Measurements from ENCODE around the gene AUTS2. TPM values are rescaled to one million over a fixed set of nuclear protein-coding genes. Genes with fewer than 3 reads are reported as not detected.

The AUTS2 gene
- total and polyA plus RNA-seq, 11 donors, result 3.4 to 14.0 (median 7.3) TPM

DNA sequence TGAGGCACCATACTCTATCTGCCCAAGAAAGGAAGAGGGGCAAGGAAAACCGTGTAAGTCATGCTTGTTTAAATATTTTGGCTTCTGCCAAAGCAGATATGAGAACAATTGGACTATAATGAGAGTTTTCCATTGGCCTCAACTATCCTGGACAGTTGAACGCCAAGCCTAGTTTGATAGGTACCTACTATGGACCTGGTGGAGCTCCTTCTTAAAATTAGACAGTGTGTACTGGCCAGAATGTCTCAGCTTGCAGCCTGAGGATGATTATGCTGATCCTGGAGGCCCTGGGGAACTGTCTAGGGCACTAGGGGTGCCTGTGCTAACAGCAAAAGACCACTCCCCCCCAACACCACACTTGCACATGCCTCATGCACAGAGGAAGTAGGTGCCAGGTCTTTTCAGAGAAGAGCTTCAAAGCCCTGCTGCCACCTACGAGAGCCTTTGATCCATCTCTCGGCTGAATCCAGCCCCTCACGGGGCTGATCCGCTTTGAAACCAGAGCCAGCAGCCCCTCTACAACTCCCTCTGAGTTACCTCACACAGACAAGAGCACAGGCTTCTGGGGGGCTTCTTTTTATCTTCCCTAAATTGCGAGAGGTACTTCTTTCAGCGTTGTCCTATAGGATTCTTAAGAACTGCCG is 1059.8 kb downstream of the AUTS2 start:
- DNase-seq (no peak), ATAC-seq (no peak)
- WGBS, 4 donors, result 91 to 95% (median 93%) methylated on average over 9 of the region's 9 CpGs
- intact Hi-C loops (cut with DNase I), result loop anchor here in 1 of 10 donors (10.0 kb wide), 1 partner anchor 83 kb away; no protein-coding TSS in a partner anchor
- Histone ChIP-seq H3K4me3 (no peak overlapping the region), H3K36me3 (no peaks in the 10 kb centered on the region), H3K9me3 (no peaks in the 10 kb centered on the region), H3K4me1 (peaks cover 0 to 27% (median 9%) of the 10 kb centered on the region in 12 donors), H3K27me3 (no peaks in the 10 kb centered on the region), H3K27ac (no peak overlapping the region)
- TF ChIP-seq POLR2A (IDR thresholded peaks at IDR 0.05) (no peak), CTCF (IDR thresholded peaks at IDR 0.05) (no peak)

DNA sequence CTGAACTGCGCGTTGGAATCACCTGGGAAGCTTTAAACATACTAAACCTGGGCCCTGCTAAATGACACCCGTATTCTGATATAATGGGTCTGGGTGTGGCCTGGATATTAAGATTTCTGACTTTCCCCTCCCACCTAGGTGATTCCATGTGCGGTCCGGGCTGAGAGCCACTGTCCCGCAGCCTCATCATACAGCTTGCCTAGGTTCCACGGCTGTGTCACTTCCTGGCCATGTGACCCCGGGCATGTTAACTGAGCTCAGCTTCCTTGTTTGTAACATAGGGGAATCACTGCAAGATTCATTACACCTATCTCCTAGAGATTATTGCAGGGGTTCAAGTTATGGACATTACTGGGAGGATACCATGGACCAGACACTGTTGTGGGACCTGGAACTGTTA is 1061.0 kb downstream of the AUTS2 start:
- no peak for ATAC-seq
- intact Hi-C loops (cut with DNase I), result loop anchor here in 1 of 10 donors (10.0 kb wide), 1 partner anchor 84 kb away; no protein-coding TSS in a partner anchor
- WGBS, 4 donors, result 89 to 97% (median 92%) methylated on average over 8 of the region's 8 CpGs

GRCh38 chr7:70660154-70660818 is 1062.0 kb downstream of the AUTS2 start:
- intact Hi-C loops (cut with DNase I), result no loop called here
- Histone ChIP-seq H3K27me3 (no peaks in the 10 kb centered on the region), H3K4me1 (peaks cover 0 to 18% (median 7%) of the 10 kb centered on the region in 12 donors), H3K9me3 (no peaks in the 10 kb centered on the region), H3K27ac (no peak overlapping the region), H3K4me3 (no peak overlapping the region), H3K36me3 (no peaks in the 10 kb centered on the region)
- DNase-seq, result no peak
- WGBS, 4 donors, result 83 to 89% (median 87%) methylated on average over 10 of the region's 10 CpGs
- no peak for TF ChIP-seq POLR2A (IDR thresholded peaks at IDR 0.05)
- no peak for TF ChIP-seq CTCF (IDR thresholded peaks at IDR 0.05)
- ATAC-seq, result peak in 1 of 4 donors; percentile 27

More for the DNA sequence above, 1061.0 kb downstream of the AUTS2 start:
- TF ChIP-seq POLR2A (IDR thresholded peaks at IDR 0.05), result no peak
- no peak for TF ChIP-seq CTCF (IDR thresholded peaks at IDR 0.05)
- Histone ChIP-seq H3K36me3 (no peaks in the 10 kb centered on the region), H3K4me3 (no peak overlapping the region), H3K4me1 (peaks cover 0 to 27% (median 9%) of the 10 kb centered on the region in 12 donors), H3K27ac (no peak overlapping the region), H3K27me3 (no peaks in the 10 kb centered on the region), H3K9me3 (no peaks in the 10 kb centered on the region)
- no peak for DNase-seq

- ATAC-seq (no peak), DNase-seq (no peak)
- H3K27me3 ChIP-seq, result no peaks in the 10 kb centered on the region
- intact Hi-C loops (cut with DNase I), result no loop called here
- no peaks in the 10 kb centered on the region for H3K36me3 ChIP-seq
- no peaks in the 10 kb centered on the region for H3K9me3 ChIP-seq
- no peak for TF ChIP-seq CTCF (IDR thresholded peaks at IDR 0.05)
- TF ChIP-seq POLR2A (IDR thresholded peaks at IDR 0.05), result no peak
- H3K27ac ChIP-seq, result no peak overlapping the region
- no peak overlapping the region for H3K4me3 ChIP-seq
- H3K4me1 ChIP-seq, result peaks cover 0 to 13% (median 4%) of the 10 kb centered on the region in 12 donors
- 93 to 97% (median 96%) methylated on average over 3 of the region's 3 CpGs for WGBS, 4 donors
Observed at GRCh38 chr7:70660819-70661191, 1062.5 kb downstream of the AUTS2 start.
